HG03097 (cell line): Measurements from ENCODE around the gene NUDT12.

Experiments used
- ATAC-seq: cut with Tn5 transposase; IDR thresholded peaks from one replicate; pipeline ENCODE4 v1.9.1; 2021; ENCODE audit not compliant: unreplicated experiment, low FRiP score

Gene NUDT12

GRCh38 chr5:103562453-103563157, at the start of gene NUDT12:
Gene NUDT12, minus strand, starts transcription at chr5:103562789. Its CDS starts 2,541 bp downstream, at chr5:103560248.
- peak; percentile 92 for ATAC-seq

GRCh38 chr5:103607346-103607745, 44.8 kb upstream of the NUDT12 start:
- ATAC-seq = no peak

- no peak for ATAC-seq
Measured at GRCh38 chr5:103605277-103605676, 42.7 kb upstream of the NUDT12 start.

- no peak for ATAC-seq
Measured at GRCh38 chr5:103602438-103602837, 39.8 kb upstream of the NUDT12 start.

- no peak for ATAC-seq
Measured at GRCh38 chr5:103601314-103601713, 38.7 kb upstream of the NUDT12 start.

GRCh38 chr5:103600086-103600485, 37.5 kb upstream of the NUDT12 start:
- ATAC-seq = no peak

GRCh38 chr5:103598997-103599566, 36.5 kb upstream of the NUDT12 start:
- no peak for ATAC-seq

- no peak for ATAC-seq
Measured at GRCh38 chr5:103590221-103590620, 27.6 kb upstream of the NUDT12 start.

- ATAC-seq = no peak
Measured at GRCh38 chr5:103589776-103590175, 27.2 kb upstream of the NUDT12 start.

- no peak for ATAC-seq
Measured at GRCh38 chr5:103589357-103589756, 26.8 kb upstream of the NUDT12 start.

GRCh38 chr5:103587185-103587748, 24.7 kb upstream of the NUDT12 start:
- no peak for ATAC-seq

GRCh38 chr5:103582364-103582763, 19.8 kb upstream of the NUDT12 start:
- ATAC-seq = no peak

- ATAC-seq = no peak
Measured at GRCh38 chr5:103573411-103573810, 10.8 kb upstream of the NUDT12 start.

- no peak for ATAC-seq
Measured at GRCh38 chr5:103572454-103572853, 9.9 kb upstream of the NUDT12 start.

- ATAC-seq = no peak
Measured at GRCh38 chr5:103571730-103572129, 9.1 kb upstream of the NUDT12 start.

- ATAC-seq = no peak
Measured at GRCh38 chr5:103569313-103570060, 6.9 kb upstream of the NUDT12 start.

- ATAC-seq = no peak
Measured at GRCh38 chr5:103565719-103566118, 3.1 kb upstream of the NUDT12 start.

GRCh38 chr5:103561685-103562452, 720 bp downstream of the NUDT12 start:
- peak; percentile 34 for ATAC-seq

- no peak for ATAC-seq
Measured at GRCh38 chr5:103560826-103561225, 1.8 kb downstream of the NUDT12 start.

- no peak for ATAC-seq
Measured at GRCh38 chr5:103546858-103547257, 15.7 kb downstream of the NUDT12 start.

- no peak for ATAC-seq
Measured at GRCh38 chr5:103542441-103542840, 20.1 kb downstream of the NUDT12 start.
